ENCODE results near the gene SMIM33. TPM values are rescaled to one million over a fixed set of nuclear protein-coding genes. Genes with fewer than 3 reads are reported as not detected.

Gene SMIM33
- total RNA-seq, 1 experiment from 2014 or later, result not detected

GRCh38 chr5:139446956-139447779 lies 23.6 kb upstream of the SMIM33 start:
- no peak overlapping the region for H2BK15ac ChIP-seq (ENCODE audit: low read depth, low read length)
- no peak overlapping the region for H3K56ac ChIP-seq (ENCODE audit: insufficient read length, low read depth, low read length)
- H3T11ph ChIP-seq (ENCODE audit: low read length), result no peak overlapping the region
- H3K36me3 Mint-ChIP-seq (ENCODE audit: insufficient read depth in 1 of 3, low read depth in 3 of 3), result no peaks in the 10 kb centered on the region
- no peak overlapping the region for H4K91ac ChIP-seq (ENCODE audit: insufficient read length, low read depth, low read length)
- H2AFZ ChIP-seq (ENCODE audit: low read length), result no peak overlapping the region
- no peak overlapping the region for H3K27ac ChIP-seq (ENCODE audit: insufficient read length, low read depth, low read length)
- no peaks in the 10 kb centered on the region; the same call in none of the 2 replicates for H3K27me3 Mint-ChIP-seq (ENCODE audit: low read depth)
- no peak overlapping the region for H2AK5ac ChIP-seq (ENCODE audit: insufficient read length, low read length)
- no peak for DNase-seq
- no peak overlapping the region for H3K4me2 ChIP-seq (ENCODE audit: insufficient read depth, insufficient read length, low read length)
- no peaks in the 10 kb centered on the region for H4K20me1 ChIP-seq (ENCODE audit: control insufficient read depth, insufficient read depth, insufficient read length)
- H2BK5ac ChIP-seq (ENCODE audit: insufficient read length, low read length), result no peak overlapping the region
- no peak overlapping the region for H3K27ac Mint-ChIP-seq
- no peaks in the 10 kb centered on the region for H3K79me1 ChIP-seq (ENCODE audit: insufficient read depth, low read depth, low read length, poor library complexity, severe bottlenecking)
- H3K4me1 ChIP-seq (ENCODE audit: insufficient read depth, low read length), result no peaks in the 10 kb centered on the region
- no peaks in the 10 kb centered on the region for H3K79me2 ChIP-seq (ENCODE audit: insufficient read depth, low read length)
- H3K4me1 Mint-ChIP-seq, result peaks cover 9 to 14% of the 10 kb centered on the region in 2 experiments
- H3K4ac ChIP-seq (ENCODE audit: low read depth, low read length), result no peak overlapping the region
- no peak overlapping the region for H3K14ac ChIP-seq (ENCODE audit: insufficient read depth, low read length)
- H3K23ac ChIP-seq (ENCODE audit: insufficient read length, low read depth, low read length), result no peak overlapping the region
- TF ChIP-seq, protein P1, sequence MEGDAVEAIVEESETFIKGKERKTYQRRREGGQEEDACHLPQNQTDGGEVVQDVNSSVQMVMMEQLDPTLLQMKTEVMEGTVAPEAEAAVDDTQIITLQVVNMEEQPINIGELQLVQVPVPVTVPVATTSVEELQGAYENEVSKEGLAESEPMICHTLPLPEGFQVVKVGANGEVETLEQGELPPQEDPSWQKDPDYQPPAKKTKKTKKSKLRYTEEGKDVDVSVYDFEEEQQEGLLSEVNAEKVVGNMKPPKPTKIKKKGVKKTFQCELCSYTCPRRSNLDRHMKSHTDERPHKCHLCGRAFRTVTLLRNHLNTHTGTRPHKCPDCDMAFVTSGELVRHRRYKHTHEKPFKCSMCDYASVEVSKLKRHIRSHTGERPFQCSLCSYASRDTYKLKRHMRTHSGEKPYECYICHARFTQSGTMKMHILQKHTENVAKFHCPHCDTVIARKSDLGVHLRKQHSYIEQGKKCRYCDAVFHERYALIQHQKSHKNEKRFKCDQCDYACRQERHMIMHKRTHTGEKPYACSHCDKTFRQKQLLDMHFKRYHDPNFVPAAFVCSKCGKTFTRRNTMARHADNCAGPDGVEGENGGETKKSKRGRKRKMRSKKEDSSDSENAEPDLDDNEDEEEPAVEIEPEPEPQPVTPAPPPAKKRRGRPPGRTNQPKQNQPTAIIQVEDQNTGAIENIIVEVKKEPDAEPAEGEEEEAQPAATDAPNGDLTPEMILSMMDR (conservative IDR thresholded peaks at IDR 0.05), result no peak
- no peak overlapping the region for H2BK12ac ChIP-seq (ENCODE audit: insufficient read length, low read depth, low read length)
- H3K23me2 ChIP-seq (ENCODE audit: insufficient read length, low read depth, low read length, poor library complexity, severe bottlenecking), result no peaks in the 10 kb centered on the region
- H3K4me3 Mint-ChIP-seq, result no peak overlapping the region
- no peak overlapping the region for H4K8ac ChIP-seq (replicated peaks; ENCODE audit: insufficient read length, low read depth, low read length)
- H3K18ac ChIP-seq (ENCODE audit: insufficient read length, low read depth, low read length), result no peak overlapping the region
- no peaks in the 10 kb centered on the region for H3K9me3 ChIP-seq (ENCODE audit: control insufficient read depth, low read depth, low read length)
- H3K9ac ChIP-seq (ENCODE audit: extremely low read depth, insufficient read length, low read length), result no peak overlapping the region
- no peaks in the 10 kb centered on the region for H3K9me3 Mint-ChIP-seq
- H2BK120ac ChIP-seq (ENCODE audit: low read depth, low read length, poor library complexity, severe bottlenecking), result no peak overlapping the region
- no CpG with 5 or more reads among the region's 5 CpGs for WGBS (ENCODE audit: extremely low coverage, insufficient read length, low lambda C conversion rate)
- H3K27me3 ChIP-seq (ENCODE audit: insufficient read depth, low read length), result no peaks in the 10 kb centered on the region
- H4K5ac ChIP-seq (ENCODE audit: insufficient read length, low read depth, low read length), result no peak overlapping the region
- H2BK20ac ChIP-seq (ENCODE audit: low read depth, low read length, poor library complexity, severe bottlenecking), result no peak overlapping the region
